HG02884 (cell line): ENCODE measurements around the gene RASGRF2.
"Not testable (repeated sequence)": the region's sequence is repeated elsewhere in the genome, so short reads cannot be mapped to it uniquely, and the experiment has no call there.

Experiments used
- ATAC-seq: cut with Tn5 transposase; IDR thresholded peaks from one replicate; pipeline ENCODE4 v1.9.1; 2021; ENCODE audit warnings: mild to moderate bottlenecking, moderate library complexity; ENCODE audit not compliant: unreplicated experiment

Gene RASGRF2

GRCh38 chr5:81020478-81021167, 60.5 kb downstream of the RASGRF2 start:
- no peak for ATAC-seq

GRCh38 chr5:81021486-81021885, 61.3 kb downstream of the RASGRF2 start:
- ATAC-seq, result no peak

GRCh38 chr5:81021951-81022687, 62.0 kb downstream of the RASGRF2 start:
- ATAC-seq, result no peak

- ATAC-seq, result no peak
Observed at GRCh38 chr5:81022688-81023084, 62.5 kb downstream of the RASGRF2 start.

GRCh38 chr5:81023261-81023970, 63.3 kb downstream of the RASGRF2 start:
- no peak for ATAC-seq

GRCh38 chr5:81027481-81028058, 67.4 kb downstream of the RASGRF2 start:
- no peak for ATAC-seq

- not testable (repeated sequence) for ATAC-seq
Observed at GRCh38 chr5:81028888-81029287, 68.7 kb downstream of the RASGRF2 start.

GRCh38 chr5:81029736-81030135, 69.6 kb downstream of the RASGRF2 start:
- not testable (repeated sequence) for ATAC-seq

GRCh38 chr5:81030236-81031034, 70.3 kb downstream of the RASGRF2 start:
- not testable (repeated sequence) for ATAC-seq

GRCh38 chr5:81035522-81035921, 75.4 kb downstream of the RASGRF2 start:
- ATAC-seq, result no peak

- no peak for ATAC-seq
Observed at GRCh38 chr5:81038495-81038894, 78.3 kb downstream of the RASGRF2 start.

- ATAC-seq, result no peak
Observed at GRCh38 chr5:81044868-81045267, 84.7 kb downstream of the RASGRF2 start.

GRCh38 chr5:81045389-81045807, 85.2 kb downstream of the RASGRF2 start:
- ATAC-seq, result no peak

- ATAC-seq, result no peak
Observed at GRCh38 chr5:81046041-81046440, 85.9 kb downstream of the RASGRF2 start.

GRCh38 chr5:81052325-81052724, 92.2 kb downstream of the RASGRF2 start:
- no peak for ATAC-seq

- not testable (repeated sequence) for ATAC-seq
Observed at GRCh38 chr5:81053282-81053681, 93.1 kb downstream of the RASGRF2 start.

GRCh38 chr5:81058121-81058520, 98.0 kb downstream of the RASGRF2 start:
- no peak for ATAC-seq

- ATAC-seq, result no peak
Observed at GRCh38 chr5:81065492-81065891, 105.3 kb downstream of the RASGRF2 start.

GRCh38 chr5:81066102-81066501, 105.9 kb downstream of the RASGRF2 start:
- no peak for ATAC-seq

- no peak for ATAC-seq
Observed at GRCh38 chr5:81067406-81067805, 107.2 kb downstream of the RASGRF2 start.

GRCh38 chr5:81068063-81068462, 107.9 kb downstream of the RASGRF2 start:
- ATAC-seq, result no peak
